Measurements from ENCODE around the gene MCIDAS.

The MCIDAS gene

GRCh38 chr5:55226934-55227663 is at the start of gene MCIDAS:
Gene MCIDAS (minus strand): TSS chr5:55227315. CDS start chr5:55227138, 177 bp downstream.
- peak; percentile 55 to 68 (median 68) for DNase-seq

GRCh38 chr5:55276771-55277170 is 49.7 kb upstream of the MCIDAS start:
- no peak for DNase-seq

GRCh38 chr5:55258339-55258738 is 31.2 kb upstream of the MCIDAS start:
- no peak for DNase-seq

DNA sequence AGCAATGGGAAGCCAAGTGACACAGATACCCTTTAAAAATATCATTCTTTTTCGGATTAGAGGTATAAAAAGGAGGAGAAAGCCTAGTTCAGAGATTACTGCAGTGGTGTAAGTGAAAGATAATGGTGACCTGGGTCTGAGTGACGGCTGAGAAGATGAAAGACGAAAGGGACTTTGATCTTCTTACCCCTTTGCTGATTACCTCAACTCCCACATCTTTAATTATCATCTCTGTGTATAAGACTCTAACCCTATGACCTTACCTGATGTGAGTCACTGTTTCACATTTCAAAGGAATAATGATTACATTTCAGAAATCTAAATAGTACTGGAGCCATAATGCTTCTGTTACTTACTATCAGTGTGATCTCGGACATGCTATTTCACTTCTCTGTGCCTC is 27.7 kb upstream of the MCIDAS start:
- no peak for DNase-seq

DNA sequence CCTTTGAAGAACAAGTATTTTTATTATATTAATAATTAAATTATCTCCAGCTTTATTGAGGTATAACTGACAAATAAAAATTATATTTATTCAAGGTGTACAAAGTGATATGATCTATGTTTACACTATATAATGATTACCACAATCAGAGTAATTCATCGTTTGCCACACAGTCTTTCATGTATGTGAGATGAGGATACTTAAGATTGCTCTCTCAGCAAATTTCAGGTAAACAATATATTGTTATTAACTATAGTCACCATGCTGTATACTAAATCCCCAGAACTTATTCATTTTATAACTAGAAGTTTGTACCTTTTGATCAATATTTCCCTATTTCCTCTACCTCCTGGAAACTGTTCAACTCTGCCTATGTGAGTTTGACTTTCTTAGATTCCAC is 22.9 kb upstream of the MCIDAS start:
- no peak for DNase-seq

GRCh38 chr5:55241746-55242145 is 14.6 kb upstream of the MCIDAS start:
- peak in 2 of 3 experiments; percentile 5 to 37 for DNase-seq

- peak in 1 of 3 experiments; percentile 3 for DNase-seq
These were observed 9.7 kb upstream of the MCIDAS start for GRCh38 chr5:55236800-55237199.

- DNase-seq: peak; percentile 48 to 82 (median 71)
These were observed 7.1 kb upstream of the MCIDAS start for GRCh38 chr5:55234121-55234700.

DNA sequence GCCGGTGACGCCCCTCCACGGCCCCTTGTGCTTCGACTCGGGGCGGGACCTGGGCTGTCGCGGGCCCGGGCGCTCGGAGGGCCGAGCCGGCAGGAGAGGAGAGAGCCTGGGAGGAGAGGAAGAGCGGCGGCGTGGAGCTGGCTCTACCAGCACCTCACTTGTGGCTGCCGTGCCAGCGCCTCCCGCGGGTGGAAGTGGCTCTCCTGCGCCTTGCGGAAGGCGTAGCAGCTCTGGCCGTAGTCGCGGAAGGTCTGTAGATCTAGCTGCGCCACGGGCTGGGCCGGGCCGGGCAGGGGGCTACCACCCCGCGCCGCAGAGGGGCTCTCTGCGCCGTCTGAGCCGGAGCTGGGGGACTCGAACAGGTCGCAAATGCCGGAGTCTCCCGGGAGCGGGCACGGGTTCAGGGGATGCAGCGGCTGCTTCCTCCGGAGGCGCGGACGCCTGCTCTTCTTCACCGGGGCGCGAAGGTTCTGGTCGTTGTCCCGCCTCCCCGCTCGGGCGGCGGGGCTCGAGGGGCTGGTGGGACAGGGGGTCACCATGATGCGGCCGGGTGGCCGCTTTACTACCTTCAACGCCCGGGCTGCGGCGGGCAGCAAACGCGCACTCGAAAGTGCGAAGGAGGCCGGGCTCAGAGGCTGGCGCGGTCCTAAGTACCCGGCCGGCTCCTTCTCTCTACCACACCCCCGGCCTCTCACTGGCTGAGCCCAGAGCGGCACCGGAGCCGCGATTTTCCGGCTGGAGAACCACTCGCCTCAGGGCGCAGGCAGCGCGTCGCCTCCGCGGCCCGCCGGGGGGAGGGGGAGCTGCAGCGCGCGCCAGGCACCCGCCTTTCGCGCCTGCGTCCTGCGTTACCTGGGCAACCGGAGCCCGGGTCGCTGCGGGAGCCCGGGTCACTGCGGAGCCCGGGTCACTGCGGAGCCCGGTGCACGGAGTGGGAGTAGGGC is 6.1 kb upstream of the MCIDAS start, which contains the start of gene CCNO:
CCNO (minus strand) TSS at position 624 of the 944 bp plus-strand sequence; CDS start at position 539, 85 bp downstream.
- peak; percentile 90 to 95 (median 93) for DNase-seq

GRCh38 chr5:55232271-55232984 is 5.3 kb upstream of the MCIDAS start:
- peak; percentile 61 to 69 (median 63) for DNase-seq

DNA sequence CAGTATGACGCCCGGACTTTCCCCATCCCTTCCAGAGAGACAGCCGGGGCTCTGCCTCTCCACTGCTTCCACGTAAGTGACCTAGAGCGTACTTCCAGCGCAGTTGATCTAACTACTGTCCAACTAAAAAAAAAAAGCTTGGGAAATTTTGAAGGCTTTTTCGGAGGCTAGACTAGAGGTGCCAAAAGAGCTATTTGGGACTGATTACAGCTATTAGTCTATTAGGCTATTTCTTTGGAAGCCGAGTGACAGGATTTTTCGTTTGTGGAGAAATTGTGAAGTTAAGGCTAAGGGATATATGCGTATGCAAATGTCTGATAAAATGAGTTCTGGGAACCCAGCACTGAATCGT is 4.8 kb upstream of the MCIDAS start:
- DNase-seq: peak in 1 of 3 experiments; percentile 60

DNA sequence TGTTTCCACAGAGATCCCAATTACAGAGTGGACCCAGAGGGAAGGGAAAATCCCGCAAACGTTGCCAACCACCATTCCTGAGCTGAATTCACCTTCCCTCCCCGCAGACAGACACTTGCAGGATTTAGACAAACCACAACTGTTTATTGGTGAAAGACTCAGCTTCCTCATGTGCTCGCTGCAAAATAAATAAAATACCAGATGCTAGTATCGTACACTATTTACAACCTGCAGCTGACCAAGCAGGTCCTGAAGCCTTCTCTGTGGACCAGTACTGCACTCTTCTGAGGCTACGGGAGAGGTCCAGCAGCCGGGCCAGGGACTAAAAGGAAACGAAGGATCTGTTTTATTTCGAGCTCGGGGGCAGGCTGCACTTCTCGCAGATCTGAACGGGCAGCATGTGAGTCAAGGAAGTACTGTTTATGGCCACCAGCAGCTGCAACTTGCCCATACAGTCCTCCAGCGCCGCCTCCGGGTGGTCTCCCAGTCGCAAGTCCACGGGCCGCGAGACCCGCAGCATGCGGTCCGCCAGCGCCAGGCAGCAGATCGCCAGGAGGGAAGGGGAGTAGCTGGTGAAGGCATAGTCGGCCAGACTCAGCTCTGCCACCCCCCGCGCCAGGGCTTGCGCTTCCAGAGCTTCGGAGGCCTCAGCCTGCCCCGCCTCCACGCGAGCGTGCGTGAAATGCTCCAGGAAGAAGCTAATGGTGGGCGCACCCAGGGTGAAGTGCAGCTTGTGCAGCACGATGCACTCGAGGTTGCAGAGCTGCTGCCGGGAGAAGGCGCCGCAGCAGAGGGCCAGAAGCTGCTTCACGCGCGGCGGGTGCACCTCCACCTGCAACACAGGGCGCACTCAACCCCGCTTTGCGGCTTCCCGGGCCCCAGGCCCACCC is 4.2 kb upstream of the MCIDAS start:
- DNase-seq: peak in 2 of 3 experiments; percentile 61 to 65

DNA sequence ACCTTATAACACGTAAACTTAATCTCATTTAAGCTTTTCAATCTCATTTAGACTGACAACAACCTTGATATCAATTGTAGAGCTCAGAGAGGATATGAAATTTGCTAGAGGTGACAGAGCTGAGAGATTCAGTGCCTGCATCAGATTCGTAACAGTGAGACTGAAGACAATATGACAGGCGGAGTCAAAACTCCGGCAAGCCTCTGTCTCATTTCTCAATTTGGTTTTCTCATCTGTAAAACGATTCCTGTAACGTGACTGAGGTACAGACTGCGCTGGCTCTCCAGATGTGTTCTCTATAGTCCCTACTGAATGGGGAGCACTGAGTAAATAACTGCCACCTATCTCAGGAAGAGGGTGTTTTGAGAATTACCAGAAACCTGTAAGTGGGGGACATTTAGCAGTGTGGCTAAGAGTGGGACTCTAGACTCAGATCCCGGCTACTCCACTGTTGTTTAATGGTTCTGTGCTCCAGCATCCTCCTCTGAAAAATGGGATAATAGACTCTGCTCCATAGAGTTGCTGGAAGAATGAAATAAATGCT is 3.0 kb upstream of the MCIDAS start:
- no peak for DNase-seq

GRCh38 chr5:55227664-55228430 is 732 bp upstream of the MCIDAS start:
- DNase-seq: peak in 1 of 3 experiments; percentile 51

DNA sequence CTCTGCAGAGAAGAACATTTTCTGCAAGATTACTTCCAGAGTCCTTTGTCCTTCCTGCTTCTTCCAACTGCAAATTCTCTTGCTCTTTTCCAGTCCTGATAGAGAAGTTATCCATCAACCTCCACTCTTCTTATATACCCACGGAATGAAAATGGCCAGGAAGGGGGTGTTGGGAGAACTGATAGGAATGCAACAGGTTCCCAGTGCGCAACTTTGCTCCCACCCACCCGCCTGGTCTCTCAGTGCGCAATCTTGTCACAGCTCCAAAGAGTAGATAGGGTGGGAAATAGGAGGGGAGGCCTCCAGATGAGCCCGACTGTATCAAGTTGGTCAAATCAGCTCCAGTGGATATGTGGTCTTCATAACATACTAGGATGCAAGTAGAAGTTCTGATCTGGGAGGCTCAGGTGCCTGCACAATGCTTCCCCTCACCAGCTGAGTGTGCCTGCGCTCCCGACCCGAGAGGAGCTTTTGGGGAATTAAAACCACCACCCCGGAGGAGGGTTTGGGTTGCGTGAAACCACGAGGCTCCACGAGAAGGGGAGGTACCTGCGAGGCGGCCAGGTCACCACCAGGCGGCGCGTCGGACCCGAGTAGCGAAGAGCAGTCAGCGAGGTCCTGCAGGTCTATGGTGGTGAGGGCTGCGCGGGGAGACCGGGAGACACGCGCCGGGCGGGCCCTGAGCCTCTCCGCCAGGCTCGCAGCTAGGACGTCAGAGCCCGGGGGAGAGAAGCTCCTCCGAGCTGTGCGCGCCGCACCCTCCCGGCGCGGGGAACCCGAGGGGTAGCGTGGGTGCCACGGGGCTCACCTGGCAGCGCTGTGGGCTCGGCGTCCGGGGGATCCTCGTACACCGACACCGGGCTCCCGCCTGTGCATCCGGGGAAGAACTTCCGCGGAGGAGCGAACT is 835 bp downstream of the MCIDAS start:
- DNase-seq: peak; percentile 75 to 83 (median 75)

DNA sequence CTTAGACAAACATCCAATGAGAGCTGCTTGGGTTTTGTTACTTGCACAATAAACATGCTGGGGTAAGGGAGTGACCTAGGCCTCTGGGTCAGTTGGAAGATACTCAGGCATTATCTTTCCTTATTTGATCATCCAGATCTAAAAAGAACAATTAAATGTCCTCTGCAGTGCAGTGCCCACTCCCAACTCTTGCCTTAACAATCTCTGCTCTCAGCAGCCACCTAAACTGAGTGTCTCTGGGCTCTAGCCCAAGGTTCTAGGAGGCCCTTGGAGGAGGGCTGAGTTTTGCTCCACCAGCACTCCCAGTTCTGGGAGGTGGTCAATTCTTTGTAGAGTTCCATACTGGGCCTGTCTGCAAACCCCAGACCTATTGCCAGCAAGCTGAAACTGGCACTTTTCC is 1.8 kb downstream of the MCIDAS start:
- DNase-seq: no peak

GRCh38 chr5:55223812-55224240 is 3.3 kb downstream of the MCIDAS start:
- no peak for DNase-seq

DNA sequence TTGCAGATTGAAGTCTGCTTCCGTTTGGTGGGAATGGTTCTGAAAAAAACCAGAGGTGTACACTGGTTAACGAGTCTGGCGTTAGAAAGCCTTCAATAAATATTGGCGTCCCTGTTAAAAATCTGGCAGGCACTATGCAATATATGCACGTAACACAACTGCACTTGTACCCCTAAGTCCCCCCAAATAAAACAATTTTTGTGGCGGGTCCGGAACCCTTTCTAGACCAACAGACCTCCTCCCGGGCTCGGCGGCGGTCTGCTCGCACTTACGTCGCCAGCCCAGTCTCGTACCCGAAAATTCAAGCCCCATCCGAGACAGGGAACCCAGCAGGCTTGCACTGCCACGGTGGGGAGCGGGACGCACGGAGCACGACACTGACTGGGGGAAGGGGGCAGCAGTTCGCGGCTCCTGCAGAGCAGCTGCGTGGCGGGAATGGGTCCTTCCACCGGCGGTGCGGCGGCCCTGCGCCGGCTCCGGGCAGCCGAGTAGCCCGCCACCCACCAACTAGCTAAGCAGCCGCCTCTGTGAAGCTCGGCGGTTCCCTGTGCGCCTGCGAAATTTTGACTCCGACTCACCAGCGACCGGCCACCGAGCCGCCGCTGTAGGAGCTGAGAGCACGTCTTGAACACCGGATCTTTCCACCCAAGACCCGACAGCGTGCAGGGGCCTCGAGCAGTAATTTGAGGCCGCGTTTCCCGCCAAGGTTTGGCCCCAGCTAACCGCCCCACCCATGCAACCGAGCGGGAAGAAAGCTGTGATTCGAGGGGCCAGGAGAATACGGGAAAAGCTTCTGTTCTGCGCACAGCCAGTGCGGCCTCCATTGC is 3.9 kb downstream of the MCIDAS start:
- no peak for DNase-seq
